HG02759 (cell line): ENCODE data around the gene CTNNA2.
"Not testable (repeated sequence)": the region's sequence is repeated elsewhere in the genome, so short reads cannot be mapped to it uniquely, and the experiment has no call there.

Experiments used
- ATAC-seq: cut with Tn5 transposase; IDR thresholded peaks from one replicate; pipeline ENCODE4 v1.9.1; 2021; ENCODE audit warnings: mild to moderate bottlenecking, moderate library complexity; ENCODE audit not compliant: unreplicated experiment

Gene CTNNA2

GRCh38 chr2:80168801-80169200 is 656.0 kb downstream of the CTNNA2 start:
- ATAC-seq: no peak

- no peak for ATAC-seq
These were observed 657.2 kb downstream of the CTNNA2 start for GRCh38 chr2:80169811-80170594.

GRCh38 chr2:80185091-80185490 is 672.2 kb downstream of the CTNNA2 start:
- no peak for ATAC-seq

- ATAC-seq: no peak
These were observed 673.4 kb downstream of the CTNNA2 start for GRCh38 chr2:80186262-80186661.

GRCh38 chr2:80187156-80187555 is 674.3 kb downstream of the CTNNA2 start:
- no peak for ATAC-seq

GRCh38 chr2:80190166-80190565 is 677.3 kb downstream of the CTNNA2 start:
- no peak for ATAC-seq

- no peak for ATAC-seq
These were observed 680.7 kb downstream of the CTNNA2 start for GRCh38 chr2:80193566-80193965.

GRCh38 chr2:80195034-80195433 is 682.2 kb downstream of the CTNNA2 start:
- ATAC-seq: no peak

GRCh38 chr2:80198042-80198441 is 685.2 kb downstream of the CTNNA2 start:
- ATAC-seq: no peak

- no peak for ATAC-seq
These were observed 686.7 kb downstream of the CTNNA2 start for GRCh38 chr2:80199504-80199903.

GRCh38 chr2:80203929-80204328 is 691.1 kb downstream of the CTNNA2 start:
- not testable (repeated sequence) for ATAC-seq

- ATAC-seq: no peak
These were observed 692.6 kb downstream of the CTNNA2 start for GRCh38 chr2:80205498-80205897.

GRCh38 chr2:80209458-80209857 is 696.6 kb downstream of the CTNNA2 start:
- ATAC-seq: no peak

GRCh38 chr2:80217446-80217845 is 704.6 kb downstream of the CTNNA2 start:
- no peak for ATAC-seq

GRCh38 chr2:80222644-80223043 is 709.8 kb downstream of the CTNNA2 start:
- ATAC-seq: no peak

- ATAC-seq: no peak
These were observed 718.6 kb downstream of the CTNNA2 start for GRCh38 chr2:80231421-80231820.

GRCh38 chr2:80233333-80233732 is 720.5 kb downstream of the CTNNA2 start:
- ATAC-seq: no peak

GRCh38 chr2:80238692-80239469 is 726.0 kb downstream of the CTNNA2 start:
- no peak for ATAC-seq

GRCh38 chr2:80242355-80242910 is 729.6 kb downstream of the CTNNA2 start:
- no peak for ATAC-seq

GRCh38 chr2:80244905-80245584 is 732.2 kb downstream of the CTNNA2 start:
- no peak for ATAC-seq

GRCh38 chr2:80246534-80246933 is 733.7 kb downstream of the CTNNA2 start:
- ATAC-seq: no peak
